Astrocyte (in vitro differentiated cells and primary cell): ENCODE results near the gene CCDC117. TPM values are rescaled to one million over a fixed set of nuclear protein-coding genes. Genes with fewer than 3 reads are reported as not detected.
A peak's percentile ranks its signal among the peaks of the same experiment; 100 is the strongest.

Source experiments
- DNase-seq: peaks from one replicate; pipeline ENCODE4 v3.0.0-alpha.2; 2010; ENCODE audit warnings: low read depth
- FAIRE-seq: peaks from 2 replicates; lab custom pipeline; 2011; peaks lifted over from hg19 to GRCh38; lab: Jason Lieb, UNC
- H2AFZ ChIP-seq: 2 replicates; pipeline ENCODE4 v1.6.0; 2012; ENCODE audit warnings: low read depth, low read length, inconsistent platforms
- H3K27ac ChIP-seq: 2 replicates; pipeline ENCODE4 v1.5.1; 2011; ENCODE audit warnings: low read depth, low read length, inconsistent platforms
- H3K27me3 ChIP-seq: 2 replicates; pipeline ENCODE4 v1.6.0; 2011; ENCODE audit warnings: low read length, inconsistent platforms; ENCODE audit not compliant: insufficient read depth
- H3K36me3 ChIP-seq: 2 replicates; pipeline ENCODE4 v1.5.1; 2011; ENCODE audit warnings: low read length, inconsistent platforms; ENCODE audit not compliant: insufficient read depth
- H3K4me1 ChIP-seq: 2 replicates; pipeline ENCODE4 v1.5.1; 2011; ENCODE audit warnings: low read length, inconsistent platforms; ENCODE audit not compliant: insufficient read depth
- H3K4me2 ChIP-seq: 2 replicates; pipeline ENCODE4 v1.6.0; 2012; ENCODE audit warnings: low read length, inconsistent platforms
- H3K4me3 ChIP-seq: 2 replicates; pipeline ENCODE4 v1.5.1; 2011; ENCODE audit warnings: low read depth, mild to moderate bottlenecking, low read length, inconsistent platforms; ENCODE audit not compliant: insufficient read depth
- H3K79me2 ChIP-seq: 2 replicates; pipeline ENCODE4 v1.6.0; 2012; ENCODE audit warnings: mild to moderate bottlenecking, low read length, inconsistent platforms; ENCODE audit not compliant: insufficient read depth
- H3K9ac ChIP-seq: 2 replicates; pipeline ENCODE4 v1.6.0; 2012; ENCODE audit warnings: mild to moderate bottlenecking, low read length, inconsistent platforms
- H3K9me3 ChIP-seq: 2 replicates; pipeline ENCODE4 v1.5.1; 2012; ENCODE audit warnings: low read depth, mild to moderate bottlenecking, low read length, inconsistent platforms; ENCODE audit not compliant: insufficient read depth
- H4K20me1 ChIP-seq: 2 replicates; pipeline ENCODE4 v1.6.0; 2012; ENCODE audit warnings: low read length, inconsistent platforms; ENCODE audit not compliant: insufficient read depth
- H3K27ac Mint-ChIP-seq: one replicate; pipeline ENCODE4 v1.8.0; 2021; ENCODE audit warnings: mild to moderate bottlenecking, mixed read lengths; ENCODE audit not compliant: unreplicated experiment
- H3K27me3 Mint-ChIP-seq: one replicate; pipeline ENCODE4 v1.8.0; 2021; ENCODE audit warnings: low read depth, mixed read lengths; ENCODE audit not compliant: unreplicated experiment
- H3K36me3 Mint-ChIP-seq: one replicate; pipeline ENCODE4 v1.8.0; 2021; ENCODE audit warnings: low read depth, mixed read lengths; ENCODE audit not compliant: unreplicated experiment
- H3K4me1 Mint-ChIP-seq: one replicate; pipeline ENCODE4 v1.8.0; 2021; ENCODE audit warnings: low read depth, mixed read lengths; ENCODE audit not compliant: unreplicated experiment
- H3K4me3 Mint-ChIP-seq: one replicate; pipeline ENCODE4 v1.8.0; 2021; ENCODE audit warnings: mild to moderate bottlenecking, moderate library complexity, mixed read lengths; ENCODE audit not compliant: unreplicated experiment
- H3K9me3 Mint-ChIP-seq: one replicate; pipeline ENCODE4 v1.8.0; 2021; ENCODE audit warnings: mild to moderate bottlenecking, mixed read lengths; ENCODE audit not compliant: unreplicated experiment
- CTCF ChIP-seq: IDR thresholded peaks from 2 replicates; pipeline ENCODE4 v1.5.1; 2011; ENCODE audit warnings: low read depth, mild to moderate bottlenecking, inconsistent platforms, low read length, moderate library complexity; ENCODE audit not compliant: insufficient read depth
- EZH2 ChIP-seq: IDR thresholded peaks from 2 replicates; pipeline ENCODE4 v1.6.1; 2012; ENCODE audit warnings: mild to moderate bottlenecking, low read length, inconsistent platforms; ENCODE audit not compliant: insufficient read depth
- total RNA-seq: library from RNA; stranded (reverse); gene quantifications from 2 replicates; pipeline ENCODE4 v1.2.1, GENCODE V29; 2021

CCDC117 gene
- total RNA-seq, 1 donor from 2014 or later = 15.8 TPM

- Mint-ChIP-seq H3K27ac (no peak overlapping the region), H3K36me3 (peaks cover 3% of the 10 kb centered on the region), H3K9me3 (no peaks in the 10 kb centered on the region), H3K4me3 (no peak overlapping the region), H3K4me1 (no peaks in the 10 kb centered on the region), H3K27me3 (peaks cover 4% of the 10 kb centered on the region)
- Histone ChIP-seq H3K36me3 (no peaks in the 10 kb centered on the region), H3K27me3 (no peaks in the 10 kb centered on the region), H2AFZ (no peak overlapping the region), H3K4me1 (no peaks in the 10 kb centered on the region), H3K27ac (no peak overlapping the region), H3K4me2 (no peak overlapping the region), H3K79me2 (no peaks in the 10 kb centered on the region), H3K9me3 (no peaks in the 10 kb centered on the region), H4K20me1 (peaks cover 10% of the 10 kb centered on the region), H3K4me3 (no peak overlapping the region), H3K9ac (no peak overlapping the region)
- DNase-seq (no peak), FAIRE-seq (peak; percentile 56)
- TF ChIP-seq CTCF = no peak
- no peak for TF ChIP-seq EZH2
Observed at GRCh38 chr22:28833276-28833923, 60.9 kb downstream of the CCDC117 start.

- no peak overlapping the region for H2AFZ ChIP-seq
- Mint-ChIP-seq H3K9me3 (no peaks in the 10 kb centered on the region), H3K27me3 (peaks cover 4% of the 10 kb centered on the region), H3K36me3 (peaks cover 3% of the 10 kb centered on the region), H3K27ac (no peak overlapping the region), H3K4me1 (no peaks in the 10 kb centered on the region), H3K4me3 (no peak overlapping the region)
- no peak overlapping the region for H3K9ac ChIP-seq
- H3K27me3 ChIP-seq = no peaks in the 10 kb centered on the region
- no peaks in the 10 kb centered on the region for H3K79me2 ChIP-seq
- H3K4me1 ChIP-seq = no peaks in the 10 kb centered on the region
- H3K4me2 ChIP-seq = no peak overlapping the region
- peaks cover 6% of the 10 kb centered on the region for H4K20me1 ChIP-seq
- TF ChIP-seq CTCF = no peak
- no peak for TF ChIP-seq EZH2
- DNase-seq (no peak), FAIRE-seq (no peak)
- H3K4me3 ChIP-seq = no peak overlapping the region
- no peak overlapping the region for H3K27ac ChIP-seq
- no peaks in the 10 kb centered on the region for H3K9me3 ChIP-seq
- H3K36me3 ChIP-seq = no peaks in the 10 kb centered on the region
Observed at GRCh38 chr22:28835630-28836189, 63.2 kb downstream of the CCDC117 start.

- H3K9me3 Mint-ChIP-seq = no peaks in the 10 kb centered on the region
- no peaks in the 10 kb centered on the region for H3K36me3 ChIP-seq
- no peak overlapping the region for H3K4me3 ChIP-seq
- FAIRE-seq (no peak), DNase-seq (no peak)
- no peaks in the 10 kb centered on the region for H3K36me3 Mint-ChIP-seq
- peaks cover 3% of the 10 kb centered on the region for H3K27me3 Mint-ChIP-seq
- H3K4me1 ChIP-seq = no peaks in the 10 kb centered on the region
- no peaks in the 10 kb centered on the region for H3K9me3 ChIP-seq
- H3K4me2 ChIP-seq = no peak overlapping the region
- no peak overlapping the region for H2AFZ ChIP-seq
- no peak overlapping the region for H3K4me3 Mint-ChIP-seq
- no peaks in the 10 kb centered on the region for H3K27me3 ChIP-seq
- no peaks in the 10 kb centered on the region for H4K20me1 ChIP-seq
- TF ChIP-seq EZH2 = no peak
- no peak for TF ChIP-seq CTCF
- no peaks in the 10 kb centered on the region for H3K79me2 ChIP-seq
- no peaks in the 10 kb centered on the region for H3K4me1 Mint-ChIP-seq
- H3K27ac ChIP-seq = no peak overlapping the region
- H3K27ac Mint-ChIP-seq = no peak overlapping the region
- no peak overlapping the region for H3K9ac ChIP-seq
Observed at GRCh38 chr22:28837640-28838039, 65.1 kb downstream of the CCDC117 start.
